ENCODE results near the gene NOC4L. TPM values are rescaled to one million over a fixed set of nuclear protein-coding genes. Genes with fewer than 3 reads are reported as not detected.
A peak's percentile ranks its signal among the peaks of the same experiment; 100 is the strongest.

The NOC4L gene
- total RNA-seq, 1 experiment from 2014 or later = 29.8 TPM

GRCh38 chr12:132116709-132117557 lies 27.3 kb upstream of the NOC4L start:
- BruUV-seq (replicated peaks) = no TSS peak
- CTCF ChIA-PET = no interaction called here
- ATAC-seq (no peak), DNase-seq (ENCODE audit: low read depth, low spot score) (no peak)
- TF ChIP-seq CTCF (IDR thresholded peaks at IDR 0.05) (no peak), POLR2AphosphoS5 (IDR thresholded peaks at IDR 0.05; ENCODE audit: low read depth, low read length) (no peak), SIN3A (IDR thresholded peaks at IDR 0.05; ENCODE audit: borderline replicate concordance, insufficient read depth, low read depth, low read length) (no peak), REST (IDR thresholded peaks at IDR 0.05; ENCODE audit: insufficient read depth in 1 of 2, low read depth in 2 of 2, low read length in 1 of 2) (no peak), TCF7L2 (IDR thresholded peaks at IDR 0.05; ENCODE audit: low read depth, low read length) (no peak)
- intact Hi-C loops (cut with micrococcal nuclease; ENCODE audit: unreplicated experiment) = no loop called here
- Histone ChIP-seq H3K4me3 (ENCODE audit: low read depth in 2 of 2, low read length in 2 of 2) (no peak overlapping the region), H3K36me3 (ENCODE audit: control insufficient read depth, insufficient read depth, low read length) (peaks cover 13% of the 10 kb centered on the region), H3K27ac (ENCODE audit: low read length) (no peak overlapping the region), H3K27me3 (ENCODE audit: control insufficient read depth, insufficient read depth, low read length) (no peaks in the 10 kb centered on the region), H3K9me3 (ENCODE audit: control insufficient read depth, insufficient read depth, low read depth, low read length) (no peaks in the 10 kb centered on the region), H3K4me1 (ENCODE audit: control insufficient read depth, insufficient read depth, low read length) (no peaks in the 10 kb centered on the region)
- POLR2A ChIA-PET = no interaction called here
- in situ Hi-C loops (cut with HindIII; ENCODE audit: low pct_unique_long_range_greater_than_20kb, low sequenced_read_pairs) = no loop called here

GRCh38 chr12:132117558-132117875 lies 26.7 kb upstream of the NOC4L start:
- no peak for TF ChIP-seq CTCF (IDR thresholded peaks at IDR 0.05)
- TF ChIP-seq SIN3A (IDR thresholded peaks at IDR 0.05; ENCODE audit: borderline replicate concordance, insufficient read depth, low read depth, low read length) = no peak
- TF ChIP-seq POLR2AphosphoS5 (IDR thresholded peaks at IDR 0.05; ENCODE audit: low read depth, low read length) = no peak
- TF ChIP-seq TCF7L2 (IDR thresholded peaks at IDR 0.05; ENCODE audit: low read depth, low read length) = no peak
- TF ChIP-seq REST (IDR thresholded peaks at IDR 0.05; ENCODE audit: insufficient read depth in 1 of 2, low read depth in 2 of 2, low read length in 1 of 2) = no peak
- BruUV-seq (replicated peaks) = no TSS peak
- intact Hi-C loops (cut with micrococcal nuclease; ENCODE audit: unreplicated experiment) = no loop called here
- Histone ChIP-seq H3K36me3 (ENCODE audit: control insufficient read depth, insufficient read depth, low read length) (peaks cover 13% of the 10 kb centered on the region), H3K9me3 (ENCODE audit: control insufficient read depth, insufficient read depth, low read depth, low read length) (no peaks in the 10 kb centered on the region), H3K27me3 (ENCODE audit: control insufficient read depth, insufficient read depth, low read length) (no peaks in the 10 kb centered on the region), H3K4me3 (ENCODE audit: low read depth in 2 of 2, low read length in 2 of 2) (no peak overlapping the region), H3K27ac (ENCODE audit: low read length) (no peak overlapping the region), H3K4me1 (ENCODE audit: control insufficient read depth, insufficient read depth, low read length) (no peaks in the 10 kb centered on the region)
- DNase-seq (ENCODE audit: low read depth, low spot score) (no peak), ATAC-seq (peak; percentile 80)
- CTCF ChIA-PET = no interaction called here
- in situ Hi-C loops (cut with HindIII; ENCODE audit: low pct_unique_long_range_greater_than_20kb, low sequenced_read_pairs) = no loop called here
- POLR2A ChIA-PET = no interaction called here
